ENCODE results near the gene HPSE2. TPM values are rescaled to one million over a fixed set of nuclear protein-coding genes. Genes with fewer than 3 reads are reported as not detected.

Gene HPSE2
- total and polyA plus RNA-seq, 2 of the 13 experiments (the other 11 are each of a cell fraction or from before 2014, with no cell fraction given): 0.01 TPM; not detected in 1

- TF ChIP-seq ZNF607 (CRISPR knock-in tag; IDR thresholded peaks at IDR 0.05; ENCODE audit: borderline replicate concordance) (0 out of 2 replicates have a peak, but pooled peaks have one; percentile 73), RFX1 (IDR thresholded peaks at IDR 0.05) (no peak), ISL2 (CRISPR knock-in tag; IDR thresholded peaks at IDR 0.05) (peak; percentile 55), SP1 (IDR thresholded peaks at IDR 0.05) (no peak), SP1 (CRISPR knock-in tag; IDR thresholded peaks at IDR 0.05) (no peak), NFKBIZ (CRISPR knock-in tag; IDR thresholded peaks at IDR 0.05) (no peak), HNRNPL (IDR thresholded peaks at IDR 0.05; ENCODE audit: low read depth, low read length) (0 out of 2 replicates have a peak, but pooled peaks have one; percentile 18), ZNF44 (CRISPR knock-in tag; IDR thresholded peaks at IDR 0.05) (no peak), ZNF704 (CRISPR knock-in tag; IDR thresholded peaks at IDR 0.05; ENCODE audit: borderline replicate concordance) (peak; percentile 36; the same call in 1 of the 2 replicates), CREB3 (CRISPR knock-in tag; IDR thresholded peaks at IDR 0.05) (peak; percentile 70; the same call in 1 of the 2 replicates), SP4 (CRISPR knock-in tag; IDR thresholded peaks at IDR 0.05) (peak; percentile 57; the same call in 1 of the 2 replicates), ARNTL (CRISPR knock-in tag; IDR thresholded peaks at IDR 0.05) (peak; percentile 98), KDM5A (IDR thresholded peaks at IDR 0.05; ENCODE audit: borderline replicate concordance, low read length) (peak; percentile 48; the same call in 1 of the 2 replicates), ZNF616 (CRISPR knock-in tag; IDR thresholded peaks at IDR 0.05; ENCODE audit: low read depth) (0 out of 2 replicates have a peak, but pooled peaks have one; percentile 31), ZNF280D (CRISPR knock-in tag; IDR thresholded peaks at IDR 0.05) (0 out of 2 replicates have a peak, but pooled peaks have one; percentile 38), POGZ (CRISPR knock-in tag; IDR thresholded peaks at IDR 0.05) (0 out of 2 replicates have a peak, but pooled peaks have one; percentile 70), ZNF746 (CRISPR knock-in tag; IDR thresholded peaks at IDR 0.05) (0 out of 2 replicates have a peak, but pooled peaks have one; percentile 26), HNRNPH1 (optimal IDR thresholded peaks at IDR 0.05; ENCODE audit: low read depth, low read length) (no peak), SIN3A (IDR thresholded peaks at IDR 0.05; ENCODE audit: borderline replicate concordance, low read depth, low read length) (peak; percentile 73; the same call in 1 of the 2 replicates), ZNF543 (CRISPR knock-in tag; IDR thresholded peaks at IDR 0.05) (no peak), ATF7 (IDR thresholded peaks at IDR 0.05) (no peak), ATF7 (CRISPR knock-in tag; IDR thresholded peaks at IDR 0.05) (no peak), ONECUT2 (CRISPR knock-in tag; IDR thresholded peaks at IDR 0.05) (no peak), ZNF510 (CRISPR knock-in tag; IDR thresholded peaks at IDR 0.05; ENCODE audit: low read depth) (no peak), ZNF501 (CRISPR knock-in tag; IDR thresholded peaks at IDR 0.05) (peak; percentile 73), MZF1 (CRISPR knock-in tag; IDR thresholded peaks at IDR 0.05; ENCODE audit: borderline replicate concordance) (no peak)
Observed at GRCh38 chr10:98446661-98447221, 788.9 kb downstream of the HPSE2 start, which contains the start of gene HPS1 (continued).
